Stomach (tissue), 4 donors: ENCODE data around the gene CYP4V2.

Experiments
- EP300 ChIP-seq: sonication (generic); formaldehyde crosslinking; IDR thresholded peaks from one replicate; pipeline ENCODE4 v1.6.1; 2017; ENCODE audit warnings: antibody characterized with exemption
- POLR2A ChIP-seq, 4 donors: fragments of 450-650 bp; IDR thresholded peaks; one replicate each; pipeline ENCODE4 v1.6.1; 2016; ENCODE audit warnings: antibody characterized with exemption in 4 of 4, control low read depth in 2 of 4, mild to moderate bottlenecking in 1 of 4, moderate library complexity in 1 of 4
- POLR2AphosphoS5 ChIP-seq, 3 donors: sonication (generic); formaldehyde crosslinking; IDR thresholded peaks; one replicate each; pipeline ENCODE4 v1.6.1; 2016; ENCODE audit warnings: antibody characterized with exemption in 3 of 3
- TF ChIP-seq, protein P1 (sequence below), 7 experiments: fragments of 450-650 bp in 4 of 7; fragments of 200-600 bp in 3 of 7; sonication (generic) in 3 of 7; IDR thresholded peaks; one replicate each; pipeline ENCODE4 v1.5.1; 2016 to 2019; ENCODE audit warnings: antibody characterized with exemption in 7 of 7, control low read depth in 2 of 7, mild to moderate bottlenecking in 1 of 7

DNA sequence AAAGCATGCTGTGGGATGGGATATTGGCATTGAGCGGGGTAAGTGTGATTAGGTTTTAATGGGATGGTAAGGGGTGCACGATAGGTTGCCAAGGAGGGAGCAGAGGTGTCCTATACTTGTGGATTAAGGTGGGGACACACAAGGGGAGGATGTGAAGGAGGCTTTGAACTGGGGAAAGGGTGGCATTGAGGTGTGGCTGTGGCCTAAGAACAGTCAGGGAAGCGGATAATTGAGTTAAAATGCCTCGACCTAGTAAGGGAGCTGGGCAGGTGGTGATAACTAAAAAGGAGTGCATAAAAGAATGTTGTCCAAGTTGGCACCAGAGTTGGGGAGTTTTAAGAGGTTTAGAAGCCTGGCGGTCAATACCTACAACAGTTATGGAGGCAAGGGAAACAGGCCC, 53.5 kb downstream of the CYP4V2 start:
- TF ChIP-seq, protein P1, sequence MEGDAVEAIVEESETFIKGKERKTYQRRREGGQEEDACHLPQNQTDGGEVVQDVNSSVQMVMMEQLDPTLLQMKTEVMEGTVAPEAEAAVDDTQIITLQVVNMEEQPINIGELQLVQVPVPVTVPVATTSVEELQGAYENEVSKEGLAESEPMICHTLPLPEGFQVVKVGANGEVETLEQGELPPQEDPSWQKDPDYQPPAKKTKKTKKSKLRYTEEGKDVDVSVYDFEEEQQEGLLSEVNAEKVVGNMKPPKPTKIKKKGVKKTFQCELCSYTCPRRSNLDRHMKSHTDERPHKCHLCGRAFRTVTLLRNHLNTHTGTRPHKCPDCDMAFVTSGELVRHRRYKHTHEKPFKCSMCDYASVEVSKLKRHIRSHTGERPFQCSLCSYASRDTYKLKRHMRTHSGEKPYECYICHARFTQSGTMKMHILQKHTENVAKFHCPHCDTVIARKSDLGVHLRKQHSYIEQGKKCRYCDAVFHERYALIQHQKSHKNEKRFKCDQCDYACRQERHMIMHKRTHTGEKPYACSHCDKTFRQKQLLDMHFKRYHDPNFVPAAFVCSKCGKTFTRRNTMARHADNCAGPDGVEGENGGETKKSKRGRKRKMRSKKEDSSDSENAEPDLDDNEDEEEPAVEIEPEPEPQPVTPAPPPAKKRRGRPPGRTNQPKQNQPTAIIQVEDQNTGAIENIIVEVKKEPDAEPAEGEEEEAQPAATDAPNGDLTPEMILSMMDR (IDR thresholded peaks at IDR 0.05) = no peak
- TF ChIP-seq POLR2A (IDR thresholded peaks at IDR 0.05) (no peak), POLR2AphosphoS5 (IDR thresholded peaks at IDR 0.05) (no peak), EP300 (no peak)
